IMR-90 (cell line): Measurements from ENCODE around the gene SEL1L. TPM values are rescaled to one million over a fixed set of nuclear protein-coding genes. Genes with fewer than 3 reads are reported as not detected.
A peak's percentile ranks its signal among the peaks of the same experiment; 100 is the strongest.

Experiments
- ATAC-seq: fragments of 200-7000 bp; cut with Tn5 transposase; 2 replicates; pipeline ENCODE4 v1.9.1; 2020; ENCODE audit warnings: low read depth, mild to moderate bottlenecking, moderate library complexity
- BruUV-seq: library from RNA; stranded (reverse); fragments of 400-500 nt; replicated peaks from 2 replicates; lab custom pipeline; 2021; lab: Mats Ljungman, UMichigan
- CTCF ChIA-PET: fragments of 300-600 bp; formaldehyde crosslinking; extraction: SDS; loops from one replicate; lab custom pipeline; 2021; ENCODE audit warnings: antibody characterized with exemption; lab: Yijun Ruan, JAX
- POLR2A ChIA-PET: fragments of 300-600 bp; sonication (Branson Sonifier 250); formaldehyde crosslinking; loops from one replicate; lab custom pipeline; 2022; ENCODE audit warnings: antibody characterized with exemption; ENCODE audit not compliant: unreplicated experiment; lab: Charles Lee
- DNase-seq: peaks from one replicate; pipeline ENCODE4 v3.0.0; 2013
- H2AFZ ChIP-seq: replicated peaks from 2 replicates; pipeline ENCODE3; 2013; ENCODE audit warnings: low read length, mild to moderate bottlenecking; ENCODE audit not compliant: poor library complexity
- H2AK5ac ChIP-seq: 2 replicates; pipeline ENCODE4 v1.6.1; 2013; ENCODE audit warnings: low read depth, low read length, inconsistent platforms
- H2AK9ac ChIP-seq: replicated peaks from 2 replicates; pipeline ENCODE3; 2013; ENCODE audit warnings: mild to moderate bottlenecking, low read depth, low read length, moderate library complexity; ENCODE audit not compliant: poor library complexity
- H2BK120ac ChIP-seq: 2 replicates; pipeline ENCODE4 v1.6.1; 2013; ENCODE audit warnings: low read depth, low read length, inconsistent platforms
- H2BK15ac ChIP-seq: 3 replicates; pipeline ENCODE4 v1.6.1; 2013; ENCODE audit warnings: low read depth, low read length, inconsistent platforms
- H2BK20ac ChIP-seq: 2 replicates; pipeline ENCODE4 v1.6.1; 2013; ENCODE audit warnings: low read depth, mild to moderate bottlenecking, inconsistent platforms, low read length, moderate library complexity
- H2BK5ac ChIP-seq: 2 replicates; pipeline ENCODE4 v1.6.1; 2013; ENCODE audit warnings: mild to moderate bottlenecking, low read depth, low read length, inconsistent platforms; ENCODE audit not compliant: poor library complexity, severe bottlenecking
- H3K14ac ChIP-seq: replicated peaks from 2 replicates; pipeline ENCODE4 v1.6.1; 2013; ENCODE audit warnings: low read depth, low read length, inconsistent platforms
- H3K18ac ChIP-seq: 2 replicates; pipeline ENCODE4 v1.6.1; 2013; ENCODE audit warnings: low read depth, low read length, control low read depth
- H3K23ac ChIP-seq: 2 replicates; pipeline ENCODE4 v1.6.1; 2013; ENCODE audit warnings: low read depth, low read length, inconsistent platforms
- H3K27ac ChIP-seq: 2 replicates; pipeline ENCODE4 v1.5.1; 2013; ENCODE audit warnings: mild to moderate bottlenecking, control low read depth, low read length; ENCODE audit not compliant: insufficient read depth
- H3K27me3 ChIP-seq: 2 replicates; pipeline ENCODE4 v1.6.1; 2013; ENCODE audit warnings: low read length; ENCODE audit not compliant: control insufficient read depth, insufficient read depth
- H3K36me3 ChIP-seq: 2 replicates; pipeline ENCODE4 v1.6.1; 2013; ENCODE audit warnings: low read length, mixed read lengths; ENCODE audit not compliant: control insufficient read depth, insufficient read depth
- H3K4ac ChIP-seq: 2 replicates; pipeline ENCODE4 v1.6.1; 2013; ENCODE audit warnings: low read depth, low read length, inconsistent platforms
- H3K4me1 ChIP-seq: 2 replicates; pipeline ENCODE4 v1.6.1; 2013; ENCODE audit warnings: low read length, mixed read lengths; ENCODE audit not compliant: control insufficient read depth, insufficient read depth
- H3K4me2 ChIP-seq: 2 replicates; pipeline ENCODE4 v1.6.1; 2013; ENCODE audit warnings: low read depth, mild to moderate bottlenecking, control low read depth, low read length, moderate library complexity
- H3K4me3 ChIP-seq: 2 replicates; pipeline ENCODE4 v1.5.1; 2013; ENCODE audit warnings: low read depth, mild to moderate bottlenecking, control low read depth, low read length, moderate library complexity; ENCODE audit not compliant: insufficient read depth
- H3K56ac ChIP-seq: 2 replicates; pipeline ENCODE4 v1.6.1; 2013; ENCODE audit warnings: low read length, inconsistent platforms; ENCODE audit not compliant: insufficient read depth; ENCODE audit errors: extremely low read depth
- H3K79me1 ChIP-seq, 2 experiments: 2 replicates each; pipeline ENCODE4 v1.6.1; 2013; ENCODE audit warnings: low read length in 2 of 2, inconsistent platforms in 1 of 2, low read depth in 1 of 2
- H3K9ac ChIP-seq: 2 replicates; pipeline ENCODE4 v1.6.1; 2013; ENCODE audit warnings: low read depth, low read length, control low read depth
- H3K9me1 ChIP-seq: 2 replicates; pipeline ENCODE4 v1.6.1; 2013; ENCODE audit warnings: low read length, inconsistent platforms; ENCODE audit not compliant: insufficient read depth
- H3K9me3 ChIP-seq: 2 replicates; pipeline ENCODE4 v1.6.1; 2013; ENCODE audit warnings: low read length; ENCODE audit not compliant: control insufficient read depth, insufficient read depth
- H4K20me1 ChIP-seq: 2 replicates; pipeline ENCODE4 v1.6.1; 2013; ENCODE audit warnings: low read length, inconsistent platforms; ENCODE audit not compliant: insufficient read depth
- H4K5ac ChIP-seq: 2 replicates; pipeline ENCODE4 v1.6.1; 2013; ENCODE audit warnings: mild to moderate bottlenecking, low read depth, low read length, control low read depth
- H4K8ac ChIP-seq, 2 experiments: 2 replicates each; pipeline ENCODE4 v1.6.1; 2013; ENCODE audit warnings: low read depth in 2 of 2, low read length in 2 of 2, control low read depth in 1 of 2, inconsistent platforms in 1 of 2
- H4K91ac ChIP-seq: 2 replicates; pipeline ENCODE4 v1.6.1; 2013; ENCODE audit warnings: low read depth, low read length, inconsistent platforms; ENCODE audit not compliant: insufficient read depth
- BHLHE40 ChIP-seq: fragments of 150-350 bp; IDR thresholded peaks from 2 replicates; pipeline ENCODE4 v1.6.1; 2016; ENCODE audit warnings: mild to moderate bottlenecking, low read depth, low read length
- CEBPB ChIP-seq: IDR thresholded peaks from 2 replicates; pipeline ENCODE4 v1.6.1; 2012; ENCODE audit warnings: low read depth, low read length, improper control_type of control experiment
- CHD1 ChIP-seq: IDR thresholded peaks from 2 replicates; pipeline ENCODE4 v1.6.1; 2012; ENCODE audit warnings: low read depth, low read length, improper control_type of control experiment
- CTCF ChIP-seq: conservative IDR thresholded peaks from 2 replicates; pipeline ENCODE4 v1.5.1; 2012; ENCODE audit warnings: mild to moderate bottlenecking, low read depth, low read length, improper control_type of control experiment
- ELK1 ChIP-seq: fragments of 150-350 bp; IDR thresholded peaks from 2 replicates; pipeline ENCODE4 v1.6.1; 2016; ENCODE audit warnings: low read depth, mild to moderate bottlenecking, low read length, moderate library complexity, borderline replicate concordance
- FOS ChIP-seq: fragments of 150-350 bp; IDR thresholded peaks from 2 replicates; pipeline ENCODE4 v1.6.1; 2016; ENCODE audit warnings: low read depth, low read length
- MAFK ChIP-seq: IDR thresholded peaks from 2 replicates; pipeline ENCODE4 v1.6.1; 2012; ENCODE audit warnings: low read depth, low read length, improper control_type of control experiment
- MAZ ChIP-seq: IDR thresholded peaks from 2 replicates; pipeline ENCODE4 v1.6.1; 2012; ENCODE audit warnings: low read depth, mild to moderate bottlenecking, low read length, improper control_type of control experiment, moderate library complexity, borderline replicate concordance
- MXI1 ChIP-seq: IDR thresholded peaks from 2 replicates; pipeline ENCODE4 v1.6.1; 2012; ENCODE audit warnings: low read depth, mild to moderate bottlenecking, low read length, moderate library complexity, borderline replicate concordance
- NFE2L2 ChIP-seq: fragments of 150-350 bp; IDR thresholded peaks from 2 replicates; pipeline ENCODE4 v1.6.1; 2016; ENCODE audit warnings: low read depth, mild to moderate bottlenecking, low read length
- POLR2A ChIP-seq: IDR thresholded peaks from 2 replicates; pipeline ENCODE4 v1.6.1; 2012; ENCODE audit warnings: mild to moderate bottlenecking, low read depth, low read length
- RAD21 ChIP-seq: IDR thresholded peaks from 2 replicates; pipeline ENCODE4 v1.6.1; 2012; ENCODE audit warnings: low read length, improper control_type of control experiment
- RCOR1 ChIP-seq: IDR thresholded peaks from 2 replicates; pipeline ENCODE4 v1.6.1; 2012; ENCODE audit warnings: mild to moderate bottlenecking, low read length, improper control_type of control experiment; ENCODE audit not compliant: insufficient replicate concordance
- RFX5 ChIP-seq: IDR thresholded peaks from 2 replicates; pipeline ENCODE4 v1.8.0; 2012; ENCODE audit warnings: low read depth, mild to moderate bottlenecking, low read length, moderate library complexity
- SMC3 ChIP-seq: fragments of 150-350 bp; IDR thresholded peaks from 2 replicates; pipeline ENCODE4 v1.6.1; 2016; ENCODE audit warnings: low read depth, mild to moderate bottlenecking, antibody characterized with exemption, low read length, moderate library complexity
- WGBS, 2 experiments: methylation state at CpG; one replicate each; pipeline versions ENCODE4 v1.1.5 to v1.1.7; 2013; ENCODE audit warnings: missing lambda C conversion rate in 2 of 2; ENCODE audit not compliant: insufficient read length in 1 of 2; ENCODE audit errors: extremely low coverage in 2 of 2; 5-methylcytosine and 5-hydroxymethylcytosine counted together
- dilution Hi-C: fragments of 300-500 bp; cut with HindIII; formaldehyde crosslinking; loops from one replicate; pipeline ENCODE4 v1.14.3; 2018; ENCODE audit warnings: low sequenced_read_pairs; ENCODE audit not compliant: unreplicated experiment
- in situ Hi-C: fragments of 300-500 bp; cut with MboI; formaldehyde crosslinking; loops from 3 replicates; pipeline ENCODE4 v1.14.3; 2019; ENCODE audit warnings: low sequenced_read_pairs, inconsistent platforms, mixed read lengths
- intact Hi-C: fragments of 100-400 bp; cut with micrococcal nuclease; formaldehyde crosslinking; loops from 2 replicates; pipeline ENCODE4 v1.10.0; 2022
- polyA plus RNA-seq, 3 experiments: library from polyadenylated mRNA; depleted of rRNA; stranded (reverse); fragments of >200 nt; gene quantifications; 2 replicates each; pipeline ENCODE4 v1.2.3, GENCODE V29; 2012; ENCODE audit warnings: low replicate concordance in 1 of 3
- total RNA-seq: library from RNA; depleted of rRNA; stranded (reverse); fragments of >200 nt; gene quantifications from 2 replicates; pipeline ENCODE4 v1.2.3, GENCODE V29; 2012
- TF ChIP-seq, protein P1 (sequence below): fragments of 150-350 bp; IDR thresholded peaks from 2 replicates; pipeline ENCODE4 v1.6.1; 2017; ENCODE audit warnings: mild to moderate bottlenecking, antibody characterized with exemption, low read length, low read depth

The SEL1L gene
- total and polyA plus RNA-seq, 2 of the 4 experiments (the other 2 are of a cell fraction): 21.0 to 62.4 TPM

- Histone ChIP-seq H2BK15ac (no peak overlapping the region), H4K20me1 (no peaks in the 10 kb centered on the region), H3K4me1 (no peaks in the 10 kb centered on the region), H3K18ac (no peak overlapping the region), H4K8ac (no peak overlapping the region), H3K36me3 (no peaks in the 10 kb centered on the region), H3K9me1 (no peaks in the 10 kb centered on the region), H2AK5ac (no peak overlapping the region), H3K56ac (no peak overlapping the region), H3K9me3 (no peaks in the 10 kb centered on the region), H4K5ac (no peak overlapping the region), H2AK9ac (no peak overlapping the region), H3K4me3 (no peak overlapping the region), H2BK120ac (no peak overlapping the region), H3K23ac (no peak overlapping the region), H3K79me1 (no peaks in the 10 kb centered on the region), H3K4ac (no peak overlapping the region), H3K14ac (no peak overlapping the region), H3K9ac (no peak overlapping the region), H2BK20ac (no peak overlapping the region), H4K91ac (no peak overlapping the region), H2AFZ (peak overlapping the region; percentile 72), H3K27ac (no peak overlapping the region), H3K4me2 (peak overlapping the region; percentile 55; the same call in 1 of the 2 replicates), H3K27me3 (peaks cover 9% of the 10 kb centered on the region), H2BK5ac (no peak overlapping the region)
- peak; percentile 95 for ATAC-seq
- ChIA-PET POLR2A (no interaction called here), CTCF (interaction anchor here (0.6 to 3.0 kb wide), 8 partner anchors 12 to 295 kb away, joined by 3 to 12 read pairs (median 3); no protein-coding TSS in a partner anchor)
- DNase-seq: peak; percentile 43
- BruUV-seq: no TSS peak
- WGBS, 2 experiments: no CpG with 5 or more reads among the region's 8 CpGs
- dilution Hi-C loops: no loop called here
- in situ Hi-C loops: loop anchor here (5.0 kb wide), 1 partner anchor 181 kb away; no protein-coding TSS in a partner anchor
- TF ChIP-seq FOS: no peak
- no peak for TF ChIP-seq MAFK
- TF ChIP-seq ELK1: no peak
- TF ChIP-seq MXI1: no peak
- peak; percentile 81 for TF ChIP-seq SMC3
- no peak for TF ChIP-seq RFX5
- TF ChIP-seq, protein P1, sequence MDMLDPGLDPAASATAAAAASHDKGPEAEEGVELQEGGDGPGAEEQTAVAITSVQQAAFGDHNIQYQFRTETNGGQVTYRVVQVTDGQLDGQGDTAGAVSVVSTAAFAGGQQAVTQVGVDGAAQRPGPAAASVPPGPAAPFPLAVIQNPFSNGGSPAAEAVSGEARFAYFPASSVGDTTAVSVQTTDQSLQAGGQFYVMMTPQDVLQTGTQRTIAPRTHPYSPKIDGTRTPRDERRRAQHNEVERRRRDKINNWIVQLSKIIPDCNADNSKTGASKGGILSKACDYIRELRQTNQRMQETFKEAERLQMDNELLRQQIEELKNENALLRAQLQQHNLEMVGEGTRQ: no peak
- TF ChIP-seq CEBPB: no peak
- TF ChIP-seq CHD1: no peak
- no peak for TF ChIP-seq BHLHE40
- TF ChIP-seq NFE2L2: no peak
- TF ChIP-seq MAZ: no peak
- peak; percentile 78 for TF ChIP-seq CTCF
- TF ChIP-seq RCOR1: no peak
- TF ChIP-seq RAD21: peak; percentile 64
- TF ChIP-seq POLR2A: no peak
- intact Hi-C loops: loop anchor here (1.0 kb wide), 1 partner anchor 184 kb away; no protein-coding TSS in a partner anchor
Measured at GRCh38 chr14:81453166-81453766, 80.4 kb downstream of the SEL1L start.
